HepG2 (cell line): ENCODE measurements around the gene SYNDIG1.

ENCODE experiments used
- BHLHE40 ChIP-seq: IDR thresholded peaks from 2 replicates; pipeline ENCODE4 v1.6.1; 2011; ENCODE audit warnings: low read length, improper control_type of control experiment
- IRF2 ChIP-seq: IDR thresholded peaks from 2 replicates; pipeline ENCODE4 v1.6.1; 2018; ENCODE audit warnings: missing genetic modification reagents, missing compliant biosample characterization
- NR2F1 ChIP-seq, 2 experiments: fragments of 450-650 bp in 1 of 2; formaldehyde crosslinking in 1 of 2; IDR thresholded peaks; 2 replicates each; pipeline versions ENCODE4 v1.5.0 to v1.6.1; 2016 to 2020; ENCODE audit warnings: mild to moderate bottlenecking in 1 of 2, missing compliant biosample characterization in 1 of 2, missing genetic modification reagents in 1 of 2, moderate library complexity in 1 of 2
- PHF8 ChIP-seq: sonication (generic); formaldehyde crosslinking; IDR thresholded peaks from 2 replicates; pipeline ENCODE4 v1.5.0; 2020; ENCODE audit warnings: missing genetic modification reagents
- ZNF512B ChIP-seq: sonication (generic); formaldehyde crosslinking; IDR thresholded peaks from 2 replicates; pipeline ENCODE4 v1.5.1; 2020; ENCODE audit warnings: missing genetic modification reagents, mild to moderate bottlenecking, borderline replicate concordance
- ZNF549 ChIP-seq: sonication (generic); formaldehyde crosslinking; IDR thresholded peaks from 2 replicates; pipeline ENCODE4 v1.5.0; 2020; ENCODE audit warnings: missing genetic modification reagents
- TF ChIP-seq, protein P1 (sequence below): sonication (generic); formaldehyde crosslinking; IDR thresholded peaks from 2 replicates; pipeline ENCODE4 v1.5.0; 2020; ENCODE audit warnings: mild to moderate bottlenecking, missing genetic modification reagents, moderate library complexity
- TF ChIP-seq, protein P2 (sequence below): sonication (generic); formaldehyde crosslinking; IDR thresholded peaks from 2 replicates; pipeline ENCODE4 v1.5.0; 2020; ENCODE audit warnings: missing genetic modification reagents, mild to moderate bottlenecking, borderline replicate concordance

GRCh38 chr20:24708411-24709295 is 239.2 kb downstream of the SYNDIG1 start:
- TF ChIP-seq, protein P1, sequence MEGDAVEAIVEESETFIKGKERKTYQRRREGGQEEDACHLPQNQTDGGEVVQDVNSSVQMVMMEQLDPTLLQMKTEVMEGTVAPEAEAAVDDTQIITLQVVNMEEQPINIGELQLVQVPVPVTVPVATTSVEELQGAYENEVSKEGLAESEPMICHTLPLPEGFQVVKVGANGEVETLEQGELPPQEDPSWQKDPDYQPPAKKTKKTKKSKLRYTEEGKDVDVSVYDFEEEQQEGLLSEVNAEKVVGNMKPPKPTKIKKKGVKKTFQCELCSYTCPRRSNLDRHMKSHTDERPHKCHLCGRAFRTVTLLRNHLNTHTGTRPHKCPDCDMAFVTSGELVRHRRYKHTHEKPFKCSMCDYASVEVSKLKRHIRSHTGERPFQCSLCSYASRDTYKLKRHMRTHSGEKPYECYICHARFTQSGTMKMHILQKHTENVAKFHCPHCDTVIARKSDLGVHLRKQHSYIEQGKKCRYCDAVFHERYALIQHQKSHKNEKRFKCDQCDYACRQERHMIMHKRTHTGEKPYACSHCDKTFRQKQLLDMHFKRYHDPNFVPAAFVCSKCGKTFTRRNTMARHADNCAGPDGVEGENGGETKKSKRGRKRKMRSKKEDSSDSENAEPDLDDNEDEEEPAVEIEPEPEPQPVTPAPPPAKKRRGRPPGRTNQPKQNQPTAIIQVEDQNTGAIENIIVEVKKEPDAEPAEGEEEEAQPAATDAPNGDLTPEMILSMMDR (CRISPR knock-in tag), result no peak
- TF ChIP-seq, protein P2, sequence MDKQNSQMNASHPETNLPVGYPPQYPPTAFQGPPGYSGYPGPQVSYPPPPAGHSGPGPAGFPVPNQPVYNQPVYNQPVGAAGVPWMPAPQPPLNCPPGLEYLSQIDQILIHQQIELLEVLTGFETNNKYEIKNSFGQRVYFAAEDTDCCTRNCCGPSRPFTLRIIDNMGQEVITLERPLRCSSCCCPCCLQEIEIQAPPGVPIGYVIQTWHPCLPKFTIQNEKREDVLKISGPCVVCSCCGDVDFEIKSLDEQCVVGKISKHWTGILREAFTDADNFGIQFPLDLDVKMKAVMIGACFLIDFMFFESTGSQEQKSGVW, result no peak
- TF ChIP-seq IRF2 (CRISPR knock-in tag) (no peak), ZNF512B (no peak), BHLHE40 (no peak), ZNF549 (no peak), NR2F1 (CRISPR knock-in tag; IDR thresholded peaks at IDR 0.05) (no peak), PHF8 (CRISPR knock-in tag) (no peak)
